Embryonic facial prominence (tissue), 1 donor: ENCODE data around the gene POU2AF1.

Source experiments
- DNase-seq: peaks from one replicate; pipeline ENCODE4 v3.0.0-alpha.2; 2016; ENCODE audit errors: extremely low spot score

Gene POU2AF1

GRCh38 chr11:111378861-111379601, at the start of gene POU2AF1:
Gene POU2AF1, minus strand, starts transcription at chr11:111379275. Its CDS starts 98 bp downstream, at chr11:111379177.
- DNase-seq = no peak

DNA sequence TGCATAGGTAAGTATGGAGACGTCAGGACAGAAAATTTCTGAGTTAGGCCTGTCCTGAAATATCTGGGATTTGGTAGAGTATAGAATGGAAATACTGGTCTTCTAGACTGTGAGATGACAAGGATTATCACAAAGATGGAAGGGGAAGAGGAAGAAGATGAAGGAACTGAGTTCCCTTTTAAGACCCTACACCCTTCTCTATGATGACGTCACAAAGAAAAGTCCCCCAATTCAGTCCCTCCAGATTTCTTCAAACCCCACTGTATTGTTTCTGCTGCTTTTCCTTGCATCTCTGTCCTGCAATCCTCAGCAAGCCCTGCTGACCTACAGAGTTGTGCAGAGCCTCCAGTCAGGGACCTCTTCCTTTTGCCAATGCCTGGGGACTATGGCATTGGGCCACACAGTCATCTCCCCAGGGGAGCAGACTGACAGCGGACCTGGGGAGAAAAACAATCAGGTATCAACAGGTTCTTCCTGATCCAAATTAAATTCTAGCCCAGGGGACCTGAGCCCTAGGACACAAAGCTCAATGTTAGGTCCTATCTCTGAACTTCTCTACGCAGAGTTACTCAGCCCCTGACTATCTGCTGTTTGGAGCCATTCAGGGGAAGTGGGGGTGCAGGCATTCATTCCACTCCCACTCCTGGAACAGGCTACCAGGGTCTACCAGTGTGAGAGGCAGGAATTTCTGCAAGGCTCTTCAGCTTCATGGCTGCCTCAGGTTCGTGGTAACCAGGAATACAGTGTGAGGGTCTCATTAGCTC, 49.2 kb upstream of the POU2AF1 start:
- DNase-seq = no peak

- DNase-seq = no peak
Measured at GRCh38 chr11:111427471-111427912, 48.4 kb upstream of the POU2AF1 start.

- DNase-seq = no peak
Measured at GRCh38 chr11:111426617-111427016, 47.5 kb upstream of the POU2AF1 start.

DNA sequence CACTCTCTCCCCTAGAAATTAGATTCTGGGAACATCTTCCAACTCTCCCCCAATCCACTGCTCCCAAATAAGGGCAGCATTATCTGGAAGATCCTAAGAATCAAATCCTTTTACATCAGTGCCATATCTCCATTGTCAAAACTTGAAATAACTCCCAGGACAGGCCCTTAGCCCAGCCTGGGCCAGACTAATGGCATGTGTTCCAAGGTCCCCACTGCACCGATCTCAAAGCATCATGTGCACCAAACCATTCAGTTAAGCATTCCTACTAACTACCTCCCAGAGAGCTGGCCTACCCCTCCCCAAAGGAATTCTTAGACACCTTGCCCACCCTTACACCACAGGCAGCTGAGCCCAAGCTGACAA, 44.2 kb upstream of the POU2AF1 start:
- no peak for DNase-seq

DNA sequence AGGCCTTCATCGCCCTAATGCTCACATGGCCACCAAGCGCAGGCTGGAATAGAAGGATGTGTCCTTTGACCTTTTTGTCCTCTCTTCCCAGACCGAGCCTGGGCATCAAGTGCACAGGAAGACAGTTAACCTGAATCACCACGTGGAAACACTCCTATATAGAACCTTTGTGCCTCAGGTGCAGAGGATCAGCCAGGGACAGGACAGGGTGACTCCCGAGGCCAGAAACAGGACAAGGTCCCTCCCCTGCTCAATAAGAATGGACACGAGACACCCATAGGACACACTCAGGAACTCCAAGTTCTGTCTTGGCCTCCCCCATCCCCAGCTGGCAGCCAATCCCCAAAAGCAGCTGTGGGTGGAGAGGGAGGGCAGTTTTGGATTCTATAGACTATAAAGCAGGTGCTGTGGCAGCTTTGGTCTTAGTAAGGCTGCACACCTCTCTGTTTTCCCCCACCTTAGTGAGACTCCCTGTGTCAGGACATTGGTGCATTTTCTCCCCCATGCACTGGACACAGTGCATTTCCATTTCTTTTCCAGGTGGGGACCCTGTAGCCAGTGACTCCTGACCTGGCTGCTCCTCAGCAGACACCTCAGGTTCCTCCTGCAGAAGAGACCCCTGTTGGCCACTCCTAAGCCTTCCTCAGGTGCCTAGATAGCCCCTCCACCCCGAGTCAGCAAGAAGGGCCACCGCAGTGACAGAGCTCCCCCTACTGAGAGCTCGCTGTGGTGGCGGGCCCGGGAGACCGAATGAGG, 43.6 kb upstream of the POU2AF1 start:
- no peak for DNase-seq

GRCh38 chr11:111421251-111421650, 42.2 kb upstream of the POU2AF1 start:
- no peak for DNase-seq

DNA sequence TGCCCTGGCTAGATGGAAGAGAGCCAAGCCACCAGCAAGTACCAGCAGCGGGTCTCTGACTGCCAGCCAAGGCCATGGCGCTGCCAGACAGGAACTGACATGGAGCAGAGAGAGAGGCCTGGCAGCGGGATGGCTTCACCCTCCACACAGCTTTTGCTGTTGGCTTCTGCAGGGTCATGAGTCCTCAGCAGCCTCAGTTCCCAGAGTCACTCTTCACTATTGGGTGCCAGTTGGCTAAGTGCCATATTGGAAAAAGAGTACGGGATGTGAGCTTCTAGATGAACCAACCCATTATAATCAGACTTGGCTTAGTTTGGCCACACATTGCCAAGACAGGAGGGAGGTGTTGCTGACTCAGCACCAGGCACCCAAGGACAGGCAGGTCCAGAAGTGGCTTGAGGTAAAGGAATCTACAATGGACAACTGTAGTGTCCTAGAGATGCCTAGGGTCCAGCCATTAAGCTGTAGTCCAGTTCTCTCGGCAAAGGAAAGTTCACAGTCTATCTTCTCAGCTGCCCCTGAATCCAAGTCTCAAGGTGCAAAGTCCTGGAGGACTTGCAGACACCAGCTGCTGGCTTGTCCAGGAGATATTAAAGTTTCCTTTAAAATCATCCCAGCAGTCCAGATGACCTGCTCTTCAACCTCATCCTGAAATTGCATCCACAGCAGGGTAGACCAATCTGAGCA, 40.7 kb upstream of the POU2AF1 start:
- no peak for DNase-seq

DNA sequence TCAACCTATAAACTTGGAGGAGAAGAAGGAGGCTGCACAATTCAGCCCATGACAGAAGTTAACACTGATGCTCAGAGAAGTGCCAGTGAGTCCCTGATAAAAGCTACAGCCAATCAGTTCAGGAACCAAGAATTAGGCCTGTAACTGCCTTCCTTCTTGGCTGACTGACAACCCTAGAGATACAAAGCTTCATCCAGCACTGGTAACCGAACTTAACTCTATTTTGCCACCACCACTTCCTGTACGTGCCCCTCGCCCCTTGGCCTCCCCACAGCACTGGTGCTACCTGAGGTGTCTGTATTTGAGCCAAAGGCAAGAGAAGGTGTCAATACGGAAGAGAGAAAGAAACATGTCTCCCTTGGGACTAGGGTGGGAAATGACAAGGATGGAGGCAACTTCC, 40.1 kb upstream of the POU2AF1 start:
- DNase-seq = no peak

GRCh38 chr11:111418436-111418787, 39.3 kb upstream of the POU2AF1 start:
- no peak for DNase-seq

DNA sequence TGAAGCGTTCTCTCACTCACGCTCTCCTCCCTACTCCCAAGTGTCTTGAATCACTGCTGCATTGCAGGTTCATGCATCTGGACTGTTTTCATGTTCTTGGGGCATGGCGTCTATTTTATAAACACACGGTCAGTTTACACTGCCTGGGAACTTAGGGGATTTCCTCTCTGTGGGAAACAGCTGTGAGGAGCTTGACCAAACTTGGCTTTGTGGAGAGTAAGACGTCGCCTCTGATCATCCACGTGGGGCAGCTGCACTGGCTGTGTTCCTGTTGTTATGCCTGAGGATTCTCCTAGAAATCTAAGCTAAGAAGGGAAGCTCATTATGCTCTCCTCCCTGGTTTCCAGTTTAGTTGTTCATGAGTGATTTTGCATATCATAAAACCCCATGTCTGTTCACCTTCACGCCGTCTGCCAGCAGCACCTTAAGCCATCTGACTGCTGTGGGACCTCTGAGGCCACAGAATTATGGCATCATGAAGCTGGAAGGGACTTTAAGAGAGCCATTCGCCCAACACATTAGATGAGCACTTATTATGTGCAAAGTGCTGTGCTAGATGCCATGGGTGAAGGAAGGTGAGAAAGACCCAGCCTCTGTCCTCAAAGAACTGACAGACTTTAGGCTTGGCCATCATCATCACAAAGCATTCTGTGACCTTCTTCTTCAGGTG, 38.8 kb upstream of the POU2AF1 start:
- peak; percentile 27 for DNase-seq

DNA sequence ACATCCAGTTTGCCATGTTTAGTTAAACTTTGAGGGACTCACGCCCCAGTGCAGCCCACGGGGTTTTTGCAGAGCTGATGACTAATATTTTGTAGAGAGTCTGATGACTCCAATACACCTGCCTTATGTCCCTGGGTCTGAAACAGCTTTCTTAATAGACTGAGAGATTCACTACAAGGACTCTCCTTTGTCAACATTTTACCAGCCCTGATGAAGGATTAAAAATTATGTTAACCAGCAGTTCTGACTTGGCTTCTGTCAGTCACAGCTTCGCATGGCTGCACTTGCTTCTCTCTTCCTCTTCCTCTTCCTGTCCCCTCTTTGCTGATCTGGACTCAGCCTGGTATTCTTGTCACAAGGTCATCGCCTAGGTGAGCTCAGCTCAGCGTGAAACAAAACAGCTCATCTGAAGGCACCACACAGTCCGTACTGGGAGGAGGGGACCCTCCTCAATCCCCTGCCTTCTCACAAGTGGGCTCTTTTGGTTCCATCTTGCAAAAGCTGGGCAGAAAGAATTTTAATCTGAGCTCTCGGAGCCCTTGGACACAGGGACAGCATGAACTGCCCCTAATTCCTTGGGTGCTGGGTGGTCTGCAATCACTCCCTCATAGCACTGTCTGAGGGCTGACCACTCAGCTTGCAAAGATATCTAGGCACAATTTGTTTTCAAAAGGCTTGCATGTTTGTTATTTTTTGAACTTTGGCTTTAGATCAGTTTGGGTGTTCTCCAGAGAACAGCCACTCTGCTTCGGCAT, 38.1 kb upstream of the POU2AF1 start:
- no peak for DNase-seq

- DNase-seq = no peak
Measured at GRCh38 chr11:111416231-111416960, 37.3 kb upstream of the POU2AF1 start.

GRCh38 chr11:111414936-111415335, 35.9 kb upstream of the POU2AF1 start:
- no peak for DNase-seq

- DNase-seq = no peak
Measured at GRCh38 chr11:111414267-111414931, 35.3 kb upstream of the POU2AF1 start.

- DNase-seq = no peak
Measured at GRCh38 chr11:111413849-111414248, 34.8 kb upstream of the POU2AF1 start.

DNA sequence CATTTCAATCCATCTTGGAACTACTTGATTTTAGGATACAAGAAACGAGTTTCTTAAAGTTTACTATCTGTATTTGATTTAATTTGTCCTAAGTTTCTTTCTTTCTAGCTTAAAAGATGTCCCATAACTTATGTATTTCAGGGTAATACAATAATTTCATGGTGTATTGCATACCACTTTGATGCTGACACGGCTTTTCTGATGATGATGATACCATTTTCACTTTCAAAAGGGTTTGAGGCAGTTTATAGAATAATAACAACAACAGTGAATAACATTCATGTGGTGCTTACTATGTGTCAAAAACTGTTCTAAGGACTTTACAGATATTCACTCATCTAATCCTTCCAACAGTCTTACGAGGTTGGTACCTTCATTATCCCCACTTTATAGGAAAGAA, 33.2 kb upstream of the POU2AF1 start:
- DNase-seq = no peak

DNA sequence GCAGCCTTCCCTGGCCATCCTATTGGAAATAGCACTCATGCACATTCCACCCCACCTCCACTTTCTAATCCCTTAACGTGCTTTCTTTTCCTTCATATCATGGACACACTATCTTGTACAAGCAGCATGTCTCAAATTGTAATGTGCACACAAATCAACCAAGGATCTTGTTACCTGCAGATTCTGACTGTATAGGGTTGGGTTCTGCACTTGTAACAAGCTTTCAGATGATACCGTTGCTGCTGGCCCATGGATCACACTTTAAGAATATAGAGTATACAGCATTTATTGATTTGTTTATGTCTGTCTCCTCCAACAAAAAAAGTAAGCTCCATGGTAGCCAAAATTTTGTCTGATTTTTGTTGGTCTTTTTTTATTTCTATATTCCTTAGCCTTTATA, 32.4 kb upstream of the POU2AF1 start:
- DNase-seq = no peak

- DNase-seq = no peak
Measured at GRCh38 chr11:111410951-111411350, 31.9 kb upstream of the POU2AF1 start.
